Lower lobe of right lung (tissue), 2 donors: Measurements from ENCODE around the gene MIPEP. TPM values are rescaled to one million over a fixed set of nuclear protein-coding genes. Genes with fewer than 3 reads are reported as not detected.

ENCODE experiments used
- ATAC-seq, 2 donors: fragments of 200-7000 bp; cut with Tn5 transposase; one replicate each; pipeline ENCODE4 v1.9.1; 2020 to 2022; ENCODE audit warnings: mild to moderate bottlenecking in 2 of 2, moderate library complexity in 2 of 2
- DNase-seq: peaks from one replicate; pipeline ENCODE4 v3.0.0-alpha.2; 2020
- H3K27ac ChIP-seq: fragments of 200-600 bp; one replicate; pipeline ENCODE4 v1.8.0; 2022
- H3K27me3 ChIP-seq: fragments of 200-600 bp; one replicate; pipeline ENCODE4 v1.8.0; 2022; ENCODE audit warnings: low read depth
- H3K36me3 ChIP-seq: fragments of 200-600 bp; one replicate; pipeline ENCODE4 v1.8.0; 2022; ENCODE audit warnings: mild to moderate bottlenecking
- H3K4me1 ChIP-seq: fragments of 200-600 bp; one replicate; pipeline ENCODE4 v1.8.0; 2022
- H3K4me3 ChIP-seq: fragments of 200-600 bp; one replicate; pipeline ENCODE4 v1.8.0; 2022; ENCODE audit warnings: mild to moderate bottlenecking
- H3K9me3 ChIP-seq: fragments of 200-600 bp; one replicate; pipeline ENCODE4 v1.8.0; 2022
- CTCF ChIP-seq: fragments of 200-600 bp; IDR thresholded peaks from one replicate; pipeline ENCODE4 v1.8.0; 2022; ENCODE audit warnings: antibody characterized with exemption, mild to moderate bottlenecking
- intact Hi-C: fragments of 100-400 bp; cut with DNase I; formaldehyde crosslinking; loops from one replicate; pipeline ENCODE4 v1.11.0; 2022
- total RNA-seq: library from RNA; stranded (reverse); fragmentation: NEBNext Ultra II Directional; extraction: Animal tissue kit (Norgen Biotek cat#: 25700); gene quantifications from one replicate; pipeline ENCODE4 v1.2.1, GENCODE V29; 2021
- donor health status: DM: no; HTN: yes; CAD: no; lungs with severe emphysema.

Gene MIPEP
- total RNA-seq, 1 donor from 2014 or later = 18.4 TPM

DNA sequence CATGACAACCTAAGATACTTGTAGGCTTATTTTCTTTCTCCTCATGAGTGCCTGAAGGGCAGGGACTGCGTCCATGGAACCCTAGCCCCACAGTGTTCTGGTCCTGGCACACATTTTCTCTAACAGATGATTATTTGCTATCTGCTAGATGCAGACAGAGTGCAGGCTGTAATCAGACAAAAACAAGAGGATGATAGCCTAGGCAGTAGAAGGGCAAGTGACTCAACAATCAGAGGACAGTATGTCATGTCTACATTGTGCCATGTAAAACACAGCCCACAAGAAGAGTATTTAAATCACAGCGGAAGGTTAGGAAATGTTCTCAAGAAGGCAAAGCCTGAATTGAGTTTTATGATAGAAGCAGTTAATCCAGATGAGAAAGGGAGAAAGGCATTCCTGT lies 29.3 kb downstream of the MIPEP start:
- H3K27me3 ChIP-seq = no peaks in the 10 kb centered on the region
- no peaks in the 10 kb centered on the region for H3K9me3 ChIP-seq
- H3K4me1 ChIP-seq = no peaks in the 10 kb centered on the region
- no peak for DNase-seq
- H3K27ac ChIP-seq = no peak overlapping the region
- no peak overlapping the region for H3K4me3 ChIP-seq
- H3K36me3 ChIP-seq = peaks cover 10% of the 10 kb centered on the region
- intact Hi-C loops = no loop called here
- ATAC-seq = no peak
- TF ChIP-seq CTCF = no peak

DNA sequence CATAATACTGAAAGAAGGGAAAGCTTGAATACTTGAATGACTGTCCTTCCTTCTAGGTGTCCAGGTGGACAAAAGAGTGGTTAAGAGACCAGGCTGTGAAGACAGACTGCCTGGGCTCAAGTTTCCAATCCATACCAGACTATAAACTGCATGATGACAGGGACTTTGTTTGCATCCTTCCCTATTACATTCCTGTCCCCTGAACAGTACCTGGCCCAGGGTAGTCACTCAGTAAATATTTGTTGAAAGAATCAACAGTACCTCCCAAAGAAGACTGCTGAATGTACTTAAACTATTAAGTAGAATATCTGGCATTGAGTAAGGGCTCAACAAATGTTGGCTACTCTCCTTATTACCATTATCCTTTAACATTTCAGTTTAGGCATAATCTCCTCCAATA lies 29.7 kb downstream of the MIPEP start:
- Histone ChIP-seq H3K4me3 (no peak overlapping the region), H3K27ac (no peak overlapping the region), H3K9me3 (no peaks in the 10 kb centered on the region), H3K4me1 (no peaks in the 10 kb centered on the region), H3K36me3 (peaks cover 10% of the 10 kb centered on the region), H3K27me3 (no peaks in the 10 kb centered on the region)
- no peak for TF ChIP-seq CTCF
- ATAC-seq (no peak), DNase-seq (no peak)
- intact Hi-C loops = no loop called here

DNA sequence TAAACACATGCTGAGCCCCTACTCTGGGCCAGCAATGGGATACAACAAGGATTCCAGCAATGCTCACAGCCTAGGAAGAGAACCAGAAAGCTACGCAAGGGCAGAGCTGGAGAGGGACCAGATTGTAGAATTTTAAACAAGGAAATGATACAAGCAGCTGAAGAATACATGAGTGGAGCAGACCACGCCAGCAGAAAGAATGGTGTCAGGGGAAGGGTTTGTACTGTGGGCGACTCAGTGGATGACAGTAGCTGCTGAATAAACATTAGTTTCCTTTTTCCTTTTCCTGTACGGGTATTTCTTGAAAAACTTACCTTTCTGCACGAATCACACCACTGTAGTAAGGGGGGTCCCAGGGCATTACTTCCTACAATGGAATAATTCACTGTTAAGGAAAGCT lies 30.7 kb downstream of the MIPEP start:
- no peak for DNase-seq
- H3K27ac ChIP-seq = no peak overlapping the region

GRCh38 chr13:23856008-23856750 lies 33.0 kb downstream of the MIPEP start:
- H3K27me3 ChIP-seq = no peaks in the 10 kb centered on the region
- intact Hi-C loops = no loop called here
- ATAC-seq = no peak
- H3K36me3 ChIP-seq = peaks cover 1% of the 10 kb centered on the region
- H3K9me3 ChIP-seq = no peaks in the 10 kb centered on the region
- DNase-seq = no peak
- no peaks in the 10 kb centered on the region for H3K4me1 ChIP-seq
- H3K27ac ChIP-seq = no peak overlapping the region
- TF ChIP-seq CTCF = no peak
- no peak overlapping the region for H3K4me3 ChIP-seq

More for the DNA sequence above, 30.7 kb downstream of the MIPEP start:
- no peaks in the 10 kb centered on the region for H3K4me1 ChIP-seq
- intact Hi-C loops = no loop called here
- H3K9me3 ChIP-seq = no peaks in the 10 kb centered on the region
- peaks cover 10% of the 10 kb centered on the region for H3K36me3 ChIP-seq
- no peak for TF ChIP-seq CTCF
- H3K27me3 ChIP-seq = no peaks in the 10 kb centered on the region
- peak in 1 of 2 donors; percentile 35 for ATAC-seq
- H3K4me3 ChIP-seq = no peak overlapping the region

- ATAC-seq (no peak), DNase-seq (no peak)
- H3K36me3 ChIP-seq = no peaks in the 10 kb centered on the region
- TF ChIP-seq CTCF = no peak
- no peak overlapping the region for H3K4me3 ChIP-seq
- H3K9me3 ChIP-seq = no peaks in the 10 kb centered on the region
- H3K27ac ChIP-seq = no peak overlapping the region
- H3K27me3 ChIP-seq = no peaks in the 10 kb centered on the region
- intact Hi-C loops = no loop called here
- no peaks in the 10 kb centered on the region for H3K4me1 ChIP-seq
Observed at GRCh38 chr13:23855360-23855759, 33.8 kb downstream of the MIPEP start.
